Right cardiac atrium (tissue), 5 donors: Measurements from ENCODE around the gene COL6A6. TPM values are rescaled to one million over a fixed set of nuclear protein-coding genes. Genes with fewer than 3 reads are reported as not detected.
"Not testable (repeated sequence)": the region's sequence is repeated elsewhere in the genome, so short reads cannot be mapped to it uniquely, and the experiment has no call there.

ENCODE experiments used
- ATAC-seq, 2 donors: fragments of 200-7000 bp; cut with Tn5 transposase; one replicate each; pipeline versions ENCODE4 v1.8.0 to v1.9.1; 2020; ENCODE audit warnings: moderate library complexity in 2 of 2, mild to moderate bottlenecking in 1 of 2
- DNase-seq, 3 donors: peaks; one replicate each; pipeline ENCODE4 v3.0.0-alpha.2; 2020
- H3K27ac ChIP-seq: one replicate; pipeline ENCODE4 v1.5.1; 2013; ENCODE audit warnings: mild to moderate bottlenecking, low read length, control low read depth, moderate library complexity
- H3K27me3 ChIP-seq: one replicate; pipeline ENCODE4 v1.6.1; 2013; ENCODE audit not compliant: control insufficient read depth, insufficient read depth
- H3K4me1 ChIP-seq: one replicate; pipeline ENCODE4 v1.6.1; 2013; ENCODE audit warnings: low read length; ENCODE audit not compliant: control insufficient read depth, insufficient read depth
- H3K4me3 ChIP-seq: one replicate; pipeline ENCODE4 v1.5.1; 2013; ENCODE audit warnings: low read length, control low read depth
- H3K9me3 ChIP-seq: one replicate; pipeline ENCODE4 v1.6.1; 2013; ENCODE audit warnings: low read length; ENCODE audit not compliant: control insufficient read depth
- WGBS: extraction: QIAGEN DNeasy Blood & Tissue Kit; methylation state at CpG from one replicate; pipeline ENCODE4 v1.1.7; 2013; 5-methylcytosine and 5-hydroxymethylcytosine counted together
- intact Hi-C, 4 donors: fragments of 100-400 bp; cut with DNase I; formaldehyde crosslinking; loops; one replicate each; pipeline versions ENCODE4 v1.11.0 to v1.14.0; 2022 to 2023
- polyA plus RNA-seq: library from polyadenylated mRNA; stranded (reverse); fragments of 200-250 nt; gene quantifications from one replicate; pipeline ENCODE4 v1.2.3, GENCODE V29; 2013
- total RNA-seq, 4 donors: library from RNA; stranded (reverse); fragmentation: NEBNext Ultra II Directional; extraction: Animal tissue kit (Norgen Biotek cat#: 25700); gene quantifications; one replicate each; pipeline ENCODE4 v1.2.1, GENCODE V29; 2021
- donor health status: healthy with polysubstance abuse.
- donor health status: DM: no; HTN: yes; CAD: no.
- donor health status: DM: no; HTN: no; CAD: no.
- donor health status: DM: no; HTN: yes; CAD: no; lungs with severe emphysema.
- donor health status: DM: yes; HTN: yes; CAD: no.

Gene COL6A6
- total and polyA plus RNA-seq, 5 donors = 3.0 to 5.7 (median 3.6) TPM

DNA sequence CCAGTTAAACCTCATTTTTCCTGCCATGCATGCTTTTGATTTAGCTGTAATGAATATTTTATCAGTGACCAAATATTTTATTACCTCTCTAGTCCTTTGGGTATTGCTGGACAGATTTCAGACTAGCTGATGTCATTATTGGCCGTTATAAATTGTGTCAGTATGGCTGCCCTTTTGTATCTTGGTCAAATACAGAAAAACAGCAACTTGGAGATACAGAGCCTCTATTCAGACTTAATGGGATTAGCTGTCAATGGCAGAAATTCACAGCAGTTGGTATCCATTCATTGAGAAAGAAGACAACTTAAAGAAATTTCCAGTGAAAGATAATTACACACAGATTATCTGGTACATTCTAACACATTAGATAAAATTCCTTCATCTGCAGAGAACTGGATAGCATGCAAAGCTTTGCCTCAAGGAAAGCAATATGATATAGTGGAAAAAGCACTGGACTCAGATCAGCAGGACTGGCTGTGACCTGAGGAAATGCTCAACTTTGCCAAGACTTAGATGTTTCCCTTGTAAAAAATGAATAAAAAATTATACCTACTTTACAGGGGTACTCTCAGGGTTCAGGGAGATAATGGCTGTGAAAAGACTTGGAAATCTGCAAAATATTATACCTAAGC is 20.8 kb downstream of the COL6A6 start:
- Histone ChIP-seq H3K4me3 (no peak overlapping the region), H3K4me1 (peaks cover 4% of the 10 kb centered on the region), H3K27ac (no peak overlapping the region), H3K9me3 (no peaks in the 10 kb centered on the region), H3K27me3 (no peaks in the 10 kb centered on the region)
- intact Hi-C loops = no loop called here
- WGBS = 4% methylated on average over 1 of the region's 1 CpG
- ATAC-seq (peak in 1 of 2 donors; percentile 64), DNase-seq (no peak)

DNA sequence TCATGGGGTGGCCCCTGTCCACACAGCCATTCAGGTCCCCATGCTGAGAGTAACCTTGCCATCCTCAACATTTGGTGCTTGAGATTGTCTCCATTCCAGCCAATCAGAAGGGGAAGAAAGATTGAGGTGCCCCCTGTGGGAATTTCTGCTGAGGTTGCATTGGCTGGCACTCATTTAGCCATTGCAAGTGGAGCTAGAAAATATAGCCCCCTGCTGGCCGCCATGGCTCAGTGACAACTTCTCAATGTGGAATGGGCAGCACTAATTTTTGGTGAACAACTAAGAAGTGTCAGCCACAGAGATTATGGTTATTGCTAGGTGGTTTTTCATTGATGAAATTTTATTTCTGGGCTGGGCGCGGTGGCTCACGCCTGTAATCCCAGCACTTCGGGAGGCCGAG is 22.0 kb downstream of the COL6A6 start:
- peaks cover 4% of the 10 kb centered on the region for H3K4me1 ChIP-seq
- DNase-seq (peak in 2 of 3 donors; percentile 22 to 57), ATAC-seq (no peak)
- H3K27me3 ChIP-seq = no peaks in the 10 kb centered on the region
- intact Hi-C loops = no loop called here
- WGBS = 75% methylated on average over 6 of the region's 6 CpGs
- H3K27ac ChIP-seq = no peak overlapping the region
- H3K4me3 ChIP-seq = no peak overlapping the region
- no peaks in the 10 kb centered on the region for H3K9me3 ChIP-seq

DNA sequence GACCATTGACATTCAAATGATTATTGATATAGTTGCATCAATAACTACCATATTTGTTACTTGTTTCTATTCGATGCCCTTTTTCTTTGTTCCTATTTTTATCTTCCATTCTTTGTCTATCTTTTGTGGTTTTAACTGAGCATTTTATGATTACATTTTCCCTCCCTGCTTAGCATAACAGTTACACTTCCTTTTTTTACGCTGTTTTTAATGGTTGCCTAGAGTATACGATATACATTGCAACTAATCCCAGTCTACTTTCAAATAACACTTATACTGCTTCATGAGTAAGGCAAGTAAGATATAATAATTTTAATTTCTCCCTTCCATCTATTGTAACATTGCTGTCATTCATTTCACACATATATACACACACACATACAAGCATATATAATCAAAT is 26.3 kb downstream of the COL6A6 start:
- Histone ChIP-seq H3K9me3 (no peaks in the 10 kb centered on the region), H3K4me1 (peaks cover 4% of the 10 kb centered on the region), H3K27ac (no peak overlapping the region), H3K27me3 (no peaks in the 10 kb centered on the region), H3K4me3 (no peak overlapping the region)
- DNase-seq = no peak
- intact Hi-C loops = no loop called here
- WGBS = 79% methylated on average over 3 of the region's 3 CpGs
- ATAC-seq = no peak

DNA sequence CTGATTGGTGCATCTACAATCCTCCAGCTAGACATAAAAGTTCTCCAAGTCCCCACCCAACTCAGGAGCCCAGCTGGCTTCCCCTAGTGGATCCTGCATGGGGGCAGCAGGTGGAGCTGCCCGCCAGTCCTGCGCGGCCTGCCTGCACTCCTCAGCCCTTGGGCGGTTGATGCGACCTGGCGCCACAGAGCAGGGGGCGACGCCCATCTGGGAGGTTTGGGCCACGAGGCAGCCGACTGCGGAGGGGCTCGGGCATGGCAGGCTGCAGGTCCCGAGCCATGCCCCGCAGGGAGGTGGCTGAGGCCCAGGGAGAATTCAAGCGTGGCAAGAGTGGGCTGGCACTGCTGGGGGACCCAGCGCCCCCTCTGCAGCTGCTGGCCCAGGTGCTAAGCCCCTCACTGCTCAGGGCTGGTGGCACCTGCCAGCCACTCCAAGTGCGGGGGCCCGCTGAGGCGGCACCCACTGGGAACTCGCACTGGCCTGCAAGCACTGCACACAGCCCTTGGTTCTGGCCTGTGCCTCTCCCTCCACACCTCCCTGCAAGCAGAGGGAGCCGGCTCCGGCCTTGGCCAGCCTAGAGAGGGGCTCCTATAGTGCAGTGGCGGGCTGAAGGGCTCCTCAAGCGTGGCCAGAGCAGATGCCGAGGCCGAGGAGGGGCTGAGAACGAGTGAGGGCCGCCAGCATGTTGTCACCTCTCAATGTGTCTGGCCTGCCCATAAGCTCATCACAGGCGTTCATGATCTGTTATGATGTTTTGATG is 30.1 kb downstream of the COL6A6 start:
- no peaks in the 10 kb centered on the region for H3K9me3 ChIP-seq
- no peak overlapping the region for H3K4me3 ChIP-seq
- intact Hi-C loops = no loop called here
- ATAC-seq (no peak), DNase-seq (peak in 1 of 3 donors; percentile 54)
- WGBS = 94% methylated on average over 29 of the region's 29 CpGs
- H3K4me1 ChIP-seq = no peaks in the 10 kb centered on the region
- no peaks in the 10 kb centered on the region for H3K27me3 ChIP-seq
- H3K27ac ChIP-seq = no peak overlapping the region

DNA sequence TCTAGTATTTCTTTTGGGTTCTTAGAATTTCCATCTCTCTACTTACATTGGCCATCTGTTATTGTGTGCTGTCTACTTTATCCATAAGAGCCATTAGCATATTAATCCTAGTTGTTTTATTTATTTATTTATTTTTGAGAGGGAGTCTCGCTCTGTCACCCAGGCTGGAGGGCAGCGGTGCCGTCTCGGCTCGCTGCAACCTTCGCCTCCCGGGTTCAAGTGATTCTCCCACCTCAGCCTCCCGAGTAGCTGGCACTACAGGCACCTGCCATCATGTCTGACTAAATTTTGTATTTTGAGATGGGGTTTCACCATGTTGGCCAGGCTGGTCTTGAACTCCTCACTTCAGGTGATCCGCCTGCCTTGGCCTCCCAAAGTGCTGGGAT is 30.7 kb downstream of the COL6A6 start:
- H3K4me1 ChIP-seq, H3K27me3 ChIP-seq, H3K4me3 ChIP-seq, H3K27ac ChIP-seq, H3K9me3 ChIP-seq, ATAC-seq, DNase-seq, intact Hi-C loops: not testable (repeated sequence)
- 85% methylated on average over 9 of the region's 9 CpGs for WGBS

DNA sequence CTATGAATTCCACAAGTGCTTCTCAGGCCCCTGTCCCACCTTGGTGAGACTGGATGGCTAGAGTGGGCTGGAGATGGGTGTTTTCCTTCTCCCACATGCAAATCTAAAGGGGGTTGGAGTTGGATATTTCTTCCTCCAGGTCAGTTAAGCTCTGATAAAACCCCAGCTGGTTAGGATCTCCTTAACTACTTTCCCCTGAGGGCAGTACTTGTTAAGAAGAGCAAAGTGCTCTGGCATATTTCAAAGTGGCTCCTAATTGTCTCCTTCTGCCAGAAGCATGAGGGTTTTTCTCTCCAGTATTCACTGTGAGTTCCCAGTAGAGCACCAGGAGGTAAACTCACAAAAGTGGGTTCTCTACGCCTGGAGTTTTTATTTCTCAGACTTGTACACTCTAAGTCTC is 31.4 kb downstream of the COL6A6 start:
- Histone ChIP-seq H3K27me3 (no peaks in the 10 kb centered on the region), H3K27ac (no peak overlapping the region), H3K4me1 (no peaks in the 10 kb centered on the region), H3K9me3 (no peaks in the 10 kb centered on the region), H3K4me3 (no peak overlapping the region)
- intact Hi-C loops = no loop called here
- WGBS = 74% methylated on average over 1 of the region's 1 CpG
- DNase-seq (no peak), ATAC-seq (no peak)

DNA sequence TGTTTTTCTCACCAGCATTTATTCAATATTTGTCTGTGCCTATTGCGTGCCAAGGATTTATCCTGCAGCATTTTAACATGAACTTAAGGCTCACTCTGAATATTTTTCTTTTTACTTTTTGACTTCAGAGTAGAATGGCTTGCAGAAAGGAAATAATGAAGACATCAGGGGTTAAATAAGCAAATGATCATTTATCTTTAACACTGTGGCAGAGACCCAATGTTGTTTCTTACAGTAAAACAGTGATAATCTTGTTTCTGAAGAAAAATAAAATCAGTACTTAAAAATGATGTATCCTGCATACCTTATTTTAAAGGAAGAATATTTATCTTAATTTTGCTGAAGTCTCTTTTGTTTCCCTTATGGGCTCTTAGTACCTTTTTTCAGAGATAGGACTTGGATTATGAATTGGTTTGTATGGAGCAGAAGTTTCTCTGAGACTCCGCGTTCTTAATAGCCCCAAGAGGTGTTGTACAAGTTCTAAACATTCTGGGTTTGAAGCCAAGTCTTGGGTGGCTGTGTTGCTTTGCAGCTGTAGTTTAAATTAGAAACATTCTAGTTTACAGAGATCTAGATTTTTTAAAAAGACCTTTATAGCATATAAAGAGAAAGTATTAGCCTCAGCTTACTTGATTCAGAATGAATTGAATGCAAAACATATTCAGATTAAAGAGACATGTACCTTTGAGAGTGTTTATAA is 40.5 kb downstream of the COL6A6 start:
- no peaks in the 10 kb centered on the region for H3K27me3 ChIP-seq
- no peak for ATAC-seq
- H3K4me3 ChIP-seq = no peak overlapping the region
- H3K4me1 ChIP-seq = no peaks in the 10 kb centered on the region
- no peak overlapping the region for H3K27ac ChIP-seq
- no peak for DNase-seq
- WGBS = 22% methylated on average over 3 of the region's 3 CpGs
- H3K9me3 ChIP-seq = no peaks in the 10 kb centered on the region
- intact Hi-C loops = no loop called here

DNA sequence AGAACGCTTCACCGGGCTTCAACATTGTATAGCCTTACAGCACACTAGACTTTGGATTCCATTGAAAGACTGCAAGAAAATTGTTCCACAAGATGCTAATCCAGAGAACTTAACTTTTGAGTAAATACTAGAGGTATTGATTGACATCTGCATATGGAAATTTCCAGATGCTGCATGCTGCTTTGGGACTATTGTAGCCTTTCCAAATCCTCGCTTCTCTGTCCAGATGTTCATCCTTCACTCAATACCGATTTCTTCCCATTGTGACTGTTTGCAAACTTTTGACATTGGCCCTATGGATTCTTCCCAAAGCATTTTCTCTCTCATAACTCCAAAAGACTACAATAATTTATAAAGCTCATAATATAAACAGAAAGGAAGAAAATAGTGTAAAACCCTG is 41.4 kb downstream of the COL6A6 start:
- no peaks in the 10 kb centered on the region for H3K9me3 ChIP-seq
- H3K4me3 ChIP-seq = no peak overlapping the region
- no peaks in the 10 kb centered on the region for H3K4me1 ChIP-seq
- DNase-seq (no peak), ATAC-seq (no peak)
- no peak overlapping the region for H3K27ac ChIP-seq
- WGBS = 84% methylated on average over 4 of the region's 4 CpGs
- intact Hi-C loops = no loop called here
- no peaks in the 10 kb centered on the region for H3K27me3 ChIP-seq

DNA sequence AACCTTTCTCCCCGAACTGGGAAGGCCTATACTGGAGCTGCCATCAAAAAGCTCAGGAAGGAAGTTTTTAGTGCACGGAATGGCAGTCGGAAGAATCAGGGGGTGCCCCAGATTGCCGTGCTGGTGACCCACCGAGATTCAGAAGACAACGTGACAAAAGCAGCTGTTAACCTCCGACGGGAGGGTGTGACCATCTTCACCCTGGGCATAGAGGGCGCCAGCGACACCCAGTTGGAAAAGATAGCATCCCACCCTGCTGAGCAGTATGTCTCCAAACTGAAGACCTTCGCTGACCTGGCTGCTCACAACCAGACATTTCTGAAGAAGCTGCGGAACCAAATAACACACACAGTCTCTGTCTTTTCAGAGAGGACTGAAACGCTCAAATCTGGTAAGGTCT is 48.2 kb downstream of the COL6A6 start:
- DNase-seq (no peak), ATAC-seq (no peak)
- WGBS = 77% methylated on average over 13 of the region's 13 CpGs
- Histone ChIP-seq H3K4me3 (no peak overlapping the region), H3K9me3 (no peaks in the 10 kb centered on the region), H3K4me1 (no peaks in the 10 kb centered on the region), H3K27me3 (no peaks in the 10 kb centered on the region), H3K27ac (no peak overlapping the region)
- intact Hi-C loops = no loop called here
